Stomach (tissue), 9 donors: ENCODE results near the gene ARL5C. TPM values are rescaled to one million over a fixed set of nuclear protein-coding genes. Genes with fewer than 3 reads are reported as not detected.
"Not testable (repeated sequence)": the region's sequence is repeated elsewhere in the genome, so short reads cannot be mapped to it uniquely, and the experiment has no call there.

Experiments used
- DNase-seq, 2 donors: peaks; one replicate each; pipeline versions ENCODE4 v3.0.0 to v3.0.0-alpha.2; 2013 to 2019
- H3K27ac ChIP-seq, 5 donors: fragments of 200-600 bp in 4 of 5; sonication (generic) in 4 of 5; one replicate each; pipeline ENCODE4 v1.5.1; 2013 to 2019; ENCODE audit warnings: mild to moderate bottlenecking in 1 of 5, moderate library complexity in 1 of 5
- H3K27me3 ChIP-seq, 3 donors: fragments of 200-600 bp; sonication (generic); one replicate each; pipeline ENCODE4 v1.5.1; 2017 to 2019; ENCODE audit warnings: mixed run types in 1 of 3
- H3K36me3 ChIP-seq, 4 donors: fragments of 200-600 bp; sonication (generic); 1 replicate in 3 of 4; 2 replicates in 1 of 4; pipeline ENCODE4 v1.5.1; 2016 to 2019
- H3K4me1 ChIP-seq, 4 donors: fragments of 200-600 bp; sonication (generic); one replicate each; pipeline ENCODE4 v1.5.1; 2016 to 2019
- H3K4me3 ChIP-seq, 4 donors: fragments of 200-600 bp; sonication (generic) in 3 of 4; one replicate each; pipeline ENCODE4 v1.5.1; 2016 to 2019; ENCODE audit warnings: mild to moderate bottlenecking in 1 of 4
- H3K9me3 ChIP-seq, 4 donors: fragments of 200-600 bp; sonication (generic); one replicate each; pipeline ENCODE4 v1.5.1; 2016 to 2019
- EP300 ChIP-seq: sonication (generic); formaldehyde crosslinking; IDR thresholded peaks from one replicate; pipeline ENCODE4 v1.6.1; 2017; ENCODE audit warnings: antibody characterized with exemption
- POLR2A ChIP-seq, 4 donors: fragments of 450-650 bp; IDR thresholded peaks; one replicate each; pipeline ENCODE4 v1.6.1; 2016; ENCODE audit warnings: antibody characterized with exemption in 4 of 4, control low read depth in 2 of 4, mild to moderate bottlenecking in 1 of 4, moderate library complexity in 1 of 4
- POLR2AphosphoS5 ChIP-seq, 3 donors: sonication (generic); formaldehyde crosslinking; IDR thresholded peaks; one replicate each; pipeline ENCODE4 v1.6.1; 2016; ENCODE audit warnings: antibody characterized with exemption in 3 of 3
- WGBS, 5 donors: extraction: QIAGEN DNeasy Blood & Tissue Kit in 3 of 5; methylation state at CpG; one replicate each; pipeline versions ENCODE4 v1.1.5 to v1.1.7; 2013 to 2018; 5-methylcytosine and 5-hydroxymethylcytosine counted together
- intact Hi-C: fragments of 100-400 bp; cut with DNase I; formaldehyde crosslinking; loops from one replicate; pipeline ENCODE4 v1.15.1; 2023; ENCODE audit warnings: low total_unique reads
- polyA plus RNA-seq, 3 donors: library from polyadenylated mRNA; stranded (reverse); fragments of 200-250 nt; gene quantifications; one replicate each; pipeline ENCODE4 v1.2.3, GENCODE V29; 2013
- total RNA-seq, 5 donors: library from RNA; depleted of rRNA; stranded (reverse); fragments of >200 nt; gene quantifications; one replicate each; pipeline versions ENCODE4 v1.1.0 to v1.2.3, GENCODE V29; 2014 to 2016
- TF ChIP-seq, protein P1 (sequence below), 7 experiments: fragments of 450-650 bp in 4 of 7; fragments of 200-600 bp in 3 of 7; sonication (generic) in 3 of 7; IDR thresholded peaks; one replicate each; pipeline ENCODE4 v1.5.1; 2016 to 2019; ENCODE audit warnings: antibody characterized with exemption in 7 of 7, control low read depth in 2 of 7, mild to moderate bottlenecking in 1 of 7
- donor health status: healthy with polysubstance abuse.
- donor health status: Bipolar disorder and iron deficiency.
- donor health status: healthy.

ARL5C gene
- total and polyA plus RNA-seq, 8 donors, result not detected

DNA sequence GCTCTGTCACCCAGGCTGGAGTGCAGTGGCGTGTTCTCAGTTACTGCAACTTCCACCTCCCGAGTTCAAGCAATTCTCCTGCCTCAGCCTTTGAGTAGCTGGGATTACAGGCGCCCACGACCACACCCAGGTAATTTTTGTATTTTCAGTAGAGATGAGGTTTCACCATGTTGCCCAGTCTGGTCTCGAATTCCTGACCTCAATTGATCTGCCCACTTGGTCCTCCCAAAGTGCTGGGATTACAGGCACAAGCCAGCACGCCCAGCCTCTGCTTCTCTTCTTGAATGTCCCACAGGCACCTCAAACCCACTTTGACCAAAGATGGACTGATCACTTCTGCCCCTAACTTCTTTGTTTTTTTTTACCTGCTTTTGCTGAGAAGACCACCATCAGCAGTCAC is 4.6 kb upstream of the ARL5C start:
- Histone ChIP-seq H3K27me3 (peaks cover 0 to 4% (median 2%) of the 10 kb centered on the region in 3 donors), H3K27ac (no peak overlapping the region), H3K4me1 (peaks cover 0 to 33% (median 14%) of the 10 kb centered on the region in 4 donors), H3K4me3 (no peak overlapping the region), H3K36me3 (peaks cover 0 to 5% (median 2%) of the 10 kb centered on the region in 4 donors), H3K9me3 (no peaks in the 10 kb centered on the region)
- 64 to 82% (median 75%) methylated on average over 6 of the region's 6 CpGs for WGBS, 5 donors
- DNase-seq, result no peak
- no peak for TF ChIP-seq POLR2A (IDR thresholded peaks at IDR 0.05)
- TF ChIP-seq, protein P1, sequence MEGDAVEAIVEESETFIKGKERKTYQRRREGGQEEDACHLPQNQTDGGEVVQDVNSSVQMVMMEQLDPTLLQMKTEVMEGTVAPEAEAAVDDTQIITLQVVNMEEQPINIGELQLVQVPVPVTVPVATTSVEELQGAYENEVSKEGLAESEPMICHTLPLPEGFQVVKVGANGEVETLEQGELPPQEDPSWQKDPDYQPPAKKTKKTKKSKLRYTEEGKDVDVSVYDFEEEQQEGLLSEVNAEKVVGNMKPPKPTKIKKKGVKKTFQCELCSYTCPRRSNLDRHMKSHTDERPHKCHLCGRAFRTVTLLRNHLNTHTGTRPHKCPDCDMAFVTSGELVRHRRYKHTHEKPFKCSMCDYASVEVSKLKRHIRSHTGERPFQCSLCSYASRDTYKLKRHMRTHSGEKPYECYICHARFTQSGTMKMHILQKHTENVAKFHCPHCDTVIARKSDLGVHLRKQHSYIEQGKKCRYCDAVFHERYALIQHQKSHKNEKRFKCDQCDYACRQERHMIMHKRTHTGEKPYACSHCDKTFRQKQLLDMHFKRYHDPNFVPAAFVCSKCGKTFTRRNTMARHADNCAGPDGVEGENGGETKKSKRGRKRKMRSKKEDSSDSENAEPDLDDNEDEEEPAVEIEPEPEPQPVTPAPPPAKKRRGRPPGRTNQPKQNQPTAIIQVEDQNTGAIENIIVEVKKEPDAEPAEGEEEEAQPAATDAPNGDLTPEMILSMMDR (IDR thresholded peaks at IDR 0.05), result no peak
- TF ChIP-seq POLR2AphosphoS5 (IDR thresholded peaks at IDR 0.05), result no peak
- TF ChIP-seq EP300, result no peak
- intact Hi-C loops, result no loop called here

DNA sequence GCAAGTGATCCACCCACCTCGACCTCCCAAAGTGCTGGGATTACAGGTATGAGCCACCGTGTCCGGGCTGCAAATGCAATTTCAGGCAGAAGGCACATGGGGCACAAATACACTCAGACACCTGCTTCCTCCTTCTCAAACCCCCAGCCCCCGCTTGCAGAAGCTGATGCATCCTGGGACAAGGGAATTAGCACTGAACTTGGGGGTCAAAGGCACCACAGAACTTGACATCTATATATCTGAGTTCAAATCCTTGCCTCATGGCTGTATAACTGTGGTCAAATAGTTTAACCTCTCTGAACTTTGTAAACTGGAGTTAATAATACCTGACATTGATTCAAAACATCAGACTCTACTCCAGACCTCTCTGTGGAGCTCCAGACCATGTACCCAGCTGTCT is 4.1 kb upstream of the ARL5C start:
- Histone ChIP-seq H3K9me3 (no peaks in the 10 kb centered on the region), H3K27me3 (peaks cover 0 to 8% (median 6%) of the 10 kb centered on the region in 3 donors), H3K4me3 (no peak overlapping the region), H3K27ac (no peak overlapping the region), H3K4me1 (peaks cover 4 to 36% (median 18%) of the 10 kb centered on the region in 4 donors), H3K36me3 (peaks cover 0 to under 1% (median 0%) of the 10 kb centered on the region in 4 donors)
- DNase-seq, result peak in 1 of 2 donors; percentile 2
- WGBS, 5 donors, result 56 to 72% (median 60%) methylated on average over 4 of the region's 4 CpGs
- no peak for TF ChIP-seq POLR2AphosphoS5 (IDR thresholded peaks at IDR 0.05)
- no peak for TF ChIP-seq POLR2A (IDR thresholded peaks at IDR 0.05)
- TF ChIP-seq, protein P1 (IDR thresholded peaks at IDR 0.05), result no peak
- no peak for TF ChIP-seq EP300
- intact Hi-C loops, result no loop called here

DNA sequence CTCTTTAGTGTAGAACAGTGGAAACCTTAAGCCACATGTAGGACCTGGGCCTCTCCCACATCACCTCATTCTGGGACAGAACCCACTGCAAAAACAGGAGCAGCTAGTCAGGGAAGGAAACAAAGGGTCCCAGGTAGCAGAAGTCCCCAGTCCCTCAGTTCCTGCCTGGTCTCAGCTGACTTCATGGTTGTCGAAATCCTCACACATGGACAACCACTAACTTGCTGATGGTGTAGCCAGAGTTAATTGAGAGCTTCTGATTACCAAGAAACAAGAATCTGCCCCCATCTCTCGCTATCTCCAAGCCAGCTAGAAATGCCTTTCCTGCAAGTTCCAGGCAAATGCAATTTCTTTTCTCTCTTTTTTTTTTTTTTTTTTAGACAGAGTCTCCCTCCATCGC is 3.6 kb upstream of the ARL5C start:
- Histone ChIP-seq H3K9me3 (no peaks in the 10 kb centered on the region), H3K4me1 (peaks cover 10 to 36% (median 21%) of the 10 kb centered on the region in 4 donors), H3K27ac (no peak overlapping the region), H3K27me3 (peaks cover 0 to 10% (median 6%) of the 10 kb centered on the region in 3 donors), H3K36me3 (no peaks in the 10 kb centered on the region), H3K4me3 (no peak overlapping the region)
- no peak for TF ChIP-seq EP300
- no peak for TF ChIP-seq POLR2AphosphoS5 (IDR thresholded peaks at IDR 0.05)
- TF ChIP-seq, protein P1 (IDR thresholded peaks at IDR 0.05), result no peak
- TF ChIP-seq POLR2A (IDR thresholded peaks at IDR 0.05), result no peak
- WGBS, 5 donors, result 69 to 90% (median 75%) methylated on average over 3 of the region's 3 CpGs
- peak in 1 of 2 donors; percentile 1 for DNase-seq
- intact Hi-C loops, result no loop called here

DNA sequence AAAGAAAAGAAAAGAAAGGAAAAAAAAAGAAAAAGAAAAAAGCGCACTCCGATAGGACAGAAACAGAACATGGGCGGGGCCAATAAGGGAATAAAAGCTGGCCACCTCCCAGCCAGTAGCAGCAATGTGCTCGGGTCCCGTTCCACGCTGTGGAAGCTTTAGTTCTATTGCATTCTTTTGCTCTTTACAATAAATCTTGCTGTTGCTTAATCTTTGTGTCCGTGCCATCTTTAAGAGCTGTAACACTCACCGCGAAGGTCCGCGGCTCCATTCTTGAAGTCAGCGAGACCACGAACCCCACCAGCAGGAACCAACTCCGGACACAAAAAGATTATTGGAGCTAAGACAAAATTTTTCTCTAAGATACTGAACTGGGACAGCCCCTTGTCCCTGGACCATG is 3.1 kb upstream of the ARL5C start:
- no peak for DNase-seq
- Histone ChIP-seq H3K9me3 (no peaks in the 10 kb centered on the region), H3K27me3 (peaks cover 0 to 10% (median 6%) of the 10 kb centered on the region in 3 donors), H3K4me1 (peaks cover 14 to 37% (median 26%) of the 10 kb centered on the region in 4 donors), H3K27ac (no peak overlapping the region), H3K36me3 (no peaks in the 10 kb centered on the region), H3K4me3 (no peak overlapping the region)
- TF ChIP-seq, protein P1 (IDR thresholded peaks at IDR 0.05), result no peak
- TF ChIP-seq EP300 (no peak), POLR2AphosphoS5 (IDR thresholded peaks at IDR 0.05) (no peak), POLR2A (IDR thresholded peaks at IDR 0.05) (no peak)
- intact Hi-C loops, result no loop called here
- WGBS, 5 donors, result 82 to 89% (median 85%) methylated on average over 14 of the region's 14 CpGs

DNA sequence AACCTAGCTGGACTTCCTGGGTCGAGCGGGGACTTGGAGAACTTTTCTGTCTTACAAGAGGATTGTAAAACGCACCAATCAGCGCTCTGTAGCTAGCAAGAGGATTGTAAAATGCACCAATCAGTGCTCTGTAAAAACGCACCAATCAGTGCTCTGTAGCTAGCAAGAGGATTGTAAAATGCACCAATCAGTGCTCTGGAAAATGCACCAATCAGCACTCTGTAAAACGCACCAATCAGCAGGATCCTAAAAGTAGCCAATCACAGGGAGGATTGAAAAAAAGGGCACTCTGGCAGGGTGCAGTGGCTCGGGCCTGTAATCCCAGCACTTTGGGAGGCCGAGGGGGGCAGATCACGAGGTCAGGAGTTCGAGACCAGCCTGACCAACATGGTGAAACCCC is 2.5 kb upstream of the ARL5C start:
- intact Hi-C loops, H3K36me3 ChIP-seq: not testable (repeated sequence)
- WGBS, 5 donors, result 93 to 98% (median 95%) methylated on average over 10 of the region's 10 CpGs

More for the DNA sequence above, 2.5 kb upstream of the ARL5C start:
- H3K4me1 ChIP-seq, result peaks cover 17 to 41% (median 31%) of the 10 kb centered on the region in 4 donors
- not testable (repeated sequence) for H3K9me3 ChIP-seq, H3K4me3 ChIP-seq, DNase-seq, H3K27ac ChIP-seq
- peaks cover 0 to 10% (median 6%) of the 10 kb centered on the region in 3 donors for H3K27me3 ChIP-seq
